Forelimb muscle (tissue), 1 donor: ENCODE data around the gene SLC16A8. TPM values are rescaled to one million over a fixed set of nuclear protein-coding genes. Genes with fewer than 3 reads are reported as not detected.
"Not testable (repeated sequence)": the region's sequence is repeated elsewhere in the genome, so short reads cannot be mapped to it uniquely, and the experiment has no call there.

Source experiments
- DNase-seq: peaks from one replicate; pipeline ENCODE4 v3.0.0-alpha.2; 2013; ENCODE audit warnings: low read depth
- polyA plus RNA-seq: library from polyadenylated mRNA; unstranded; fragments of 120-200 nt; gene quantifications from one replicate; pipeline ENCODE4 v1.2.1, GENCODE V29; 2013; ENCODE audit not compliant: insufficient read length

The SLC16A8 gene
- polyA plus RNA-seq, 1 donor, result 2.7 TPM

GRCh38 chr22:38087855-38088254 is 3.9 kb upstream of the SLC16A8 start:
- no peak for DNase-seq

- DNase-seq, result no peak
These were observed 3.0 kb upstream of the SLC16A8 start for GRCh38 chr22:38086942-38087341.

- DNase-seq, result no peak
These were observed 2.2 kb upstream of the SLC16A8 start for GRCh38 chr22:38086001-38086845.

- DNase-seq, result no peak
These were observed 1.5 kb upstream of the SLC16A8 start for GRCh38 chr22:38085501-38085900.

- no peak for DNase-seq
These were observed 1.1 kb upstream of the SLC16A8 start for GRCh38 chr22:38085056-38085455.

GRCh38 chr22:38082986-38083710 is 836 bp downstream of the SLC16A8 start:
- no peak for DNase-seq

- no peak for DNase-seq
These were observed 1.8 kb downstream of the SLC16A8 start for GRCh38 chr22:38081941-38082828.

GRCh38 chr22:38081636-38081940 is 2.4 kb downstream of the SLC16A8 start:
- no peak for DNase-seq

- DNase-seq, result no peak
These were observed 2.9 kb downstream of the SLC16A8 start for GRCh38 chr22:38080850-38081635.

- DNase-seq, result no peak
These were observed 3.5 kb downstream of the SLC16A8 start for GRCh38 chr22:38080474-38080849.

- DNase-seq, result no peak
These were observed 4.2 kb downstream of the SLC16A8 start for GRCh38 chr22:38079804-38080203.

GRCh38 chr22:38079208-38079607 is 4.8 kb downstream of the SLC16A8 start:
- not testable (repeated sequence) for DNase-seq

- DNase-seq, result no peak
These were observed 5.7 kb downstream of the SLC16A8 start for GRCh38 chr22:38078046-38078840.

- no peak for DNase-seq
These were observed 6.4 kb downstream of the SLC16A8 start for GRCh38 chr22:38077595-38077994.

- no peak for DNase-seq
These were observed 6.9 kb downstream of the SLC16A8 start for GRCh38 chr22:38077096-38077495.

GRCh38 chr22:38075961-38076360 is 8.0 kb downstream of the SLC16A8 start:
- no peak for DNase-seq

- DNase-seq, result no peak
These were observed 8.7 kb downstream of the SLC16A8 start for GRCh38 chr22:38075105-38075825.

- no peak for DNase-seq
These were observed 9.5 kb downstream of the SLC16A8 start for GRCh38 chr22:38074181-38075104.
